Stimulated activated CD4-positive, alpha-beta T cell treated with anti-CD3 and anti-CD28 coated beads, Interleukin-2, amount 100 ng/mL, for 4 hours (primary cell): Measurements from ENCODE around the gene LSM2.

Experiments used
- DNase-seq: peaks from one replicate; pipeline ENCODE4 v3.0.0-alpha.2; 2020; ENCODE audit warnings: low read depth

LSM2 gene

GRCh38 chr6:31776989-31777666 is 29.6 kb downstream of the LSM2 start, which contains the start of gene VWA7:
Gene VWA7, minus strand, starts transcription at chr6:31777328. Its CDS starts 549 bp downstream, at chr6:31776779.
- DNase-seq: peak; percentile 76

- DNase-seq: no peak
Measured at GRCh38 chr6:31776485-31776988, 30.2 kb downstream of the LSM2 start.

DNA sequence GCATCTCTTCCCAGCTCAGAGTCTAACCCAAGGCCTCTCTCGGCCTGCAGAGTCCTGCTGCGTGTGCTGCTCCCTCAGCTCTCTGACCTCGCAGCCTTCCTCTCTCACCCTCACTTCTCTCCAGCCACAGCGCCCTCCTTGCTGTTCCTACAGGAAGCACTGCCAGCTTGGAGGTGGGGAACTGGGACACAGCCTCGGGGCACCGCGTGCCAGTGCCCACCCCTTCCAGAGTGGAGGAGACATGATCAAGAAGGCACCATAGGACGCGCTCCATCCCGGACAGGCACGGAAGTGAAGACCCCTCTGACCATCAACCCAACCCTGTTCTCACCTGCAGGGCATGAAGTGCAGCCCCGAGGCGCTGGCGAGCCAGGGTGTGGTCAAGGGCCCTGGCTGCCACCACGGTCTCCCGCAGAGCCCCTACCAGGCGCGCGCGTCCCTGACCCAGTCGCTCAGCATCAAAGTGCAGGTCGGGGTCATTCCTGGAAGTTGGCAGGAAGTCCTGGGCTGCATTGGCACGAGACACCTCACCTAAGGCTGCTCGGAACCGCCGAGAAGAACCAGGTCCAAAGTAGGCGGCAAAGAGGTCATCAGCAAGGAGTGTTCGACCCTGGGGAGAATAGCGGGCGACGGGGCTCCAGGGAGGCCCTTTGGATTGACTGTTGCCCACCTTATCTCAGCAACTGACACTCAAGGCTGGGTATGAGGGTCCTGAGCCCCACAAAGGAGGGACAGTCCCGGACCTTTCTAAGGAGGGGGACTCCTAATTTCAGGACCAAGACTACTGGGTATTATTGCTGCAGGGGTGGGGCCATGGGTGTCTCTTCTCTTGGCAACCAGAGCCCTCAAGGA is 30.9 kb downstream of the LSM2 start:
- DNase-seq: no peak

DNA sequence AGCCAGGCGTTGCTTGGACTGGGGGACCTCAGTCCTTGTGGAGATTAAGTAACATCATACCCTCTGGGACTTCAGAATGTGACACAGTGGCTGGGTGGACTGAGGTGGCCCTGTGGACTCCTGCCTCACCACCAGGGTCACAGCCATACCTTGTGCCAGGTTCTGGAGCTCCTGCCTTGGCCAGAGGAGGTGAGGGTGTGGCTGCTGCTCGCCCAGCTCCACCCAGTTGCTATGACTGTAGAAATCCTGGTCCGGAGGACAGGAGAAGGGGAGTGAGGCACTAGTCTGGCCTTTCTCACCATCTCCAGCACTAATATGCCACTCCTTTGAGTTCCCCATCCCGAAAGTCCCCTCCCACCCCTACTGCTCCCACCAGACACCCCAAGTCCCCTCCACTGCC is 31.6 kb downstream of the LSM2 start:
- no peak for DNase-seq

DNA sequence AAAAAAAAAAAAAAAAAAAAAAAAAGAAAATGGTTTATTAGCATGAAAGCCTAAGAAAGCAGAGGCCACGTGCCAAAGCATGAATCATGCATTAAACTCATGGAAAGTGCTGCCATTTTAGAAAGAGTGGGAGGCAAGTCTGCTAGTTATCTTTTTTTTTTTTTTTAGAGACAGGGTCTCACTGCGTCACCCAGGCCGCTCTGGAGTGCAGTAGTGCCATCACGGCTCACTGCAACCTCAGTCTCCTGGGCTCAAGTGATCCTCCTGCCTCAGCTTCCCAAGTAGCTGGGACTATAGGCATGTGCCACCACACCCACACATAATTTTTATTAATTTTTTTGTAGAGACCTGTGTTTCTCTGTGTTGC is 34.8 kb downstream of the LSM2 start:
- DNase-seq: peak; percentile 62

DNA sequence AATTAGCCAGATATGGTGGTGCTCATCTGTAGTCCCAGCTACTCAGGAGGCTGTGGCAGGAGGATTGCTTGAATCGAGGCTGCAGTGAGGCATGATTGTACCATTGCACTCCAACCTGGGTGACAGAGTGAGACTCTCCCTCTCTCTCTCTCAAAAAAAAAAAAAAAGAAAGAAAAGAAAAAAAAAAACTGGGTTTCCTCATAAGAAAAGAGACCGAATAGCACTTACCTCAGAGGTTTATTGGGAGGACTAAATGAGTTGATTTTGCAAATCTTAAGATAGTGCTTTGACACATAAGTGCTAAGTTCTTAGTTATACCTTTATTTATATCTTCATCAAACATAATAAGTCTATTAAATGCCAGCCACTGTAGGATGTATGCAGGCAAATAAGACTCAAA is 35.9 kb downstream of the LSM2 start:
- DNase-seq: no peak

DNA sequence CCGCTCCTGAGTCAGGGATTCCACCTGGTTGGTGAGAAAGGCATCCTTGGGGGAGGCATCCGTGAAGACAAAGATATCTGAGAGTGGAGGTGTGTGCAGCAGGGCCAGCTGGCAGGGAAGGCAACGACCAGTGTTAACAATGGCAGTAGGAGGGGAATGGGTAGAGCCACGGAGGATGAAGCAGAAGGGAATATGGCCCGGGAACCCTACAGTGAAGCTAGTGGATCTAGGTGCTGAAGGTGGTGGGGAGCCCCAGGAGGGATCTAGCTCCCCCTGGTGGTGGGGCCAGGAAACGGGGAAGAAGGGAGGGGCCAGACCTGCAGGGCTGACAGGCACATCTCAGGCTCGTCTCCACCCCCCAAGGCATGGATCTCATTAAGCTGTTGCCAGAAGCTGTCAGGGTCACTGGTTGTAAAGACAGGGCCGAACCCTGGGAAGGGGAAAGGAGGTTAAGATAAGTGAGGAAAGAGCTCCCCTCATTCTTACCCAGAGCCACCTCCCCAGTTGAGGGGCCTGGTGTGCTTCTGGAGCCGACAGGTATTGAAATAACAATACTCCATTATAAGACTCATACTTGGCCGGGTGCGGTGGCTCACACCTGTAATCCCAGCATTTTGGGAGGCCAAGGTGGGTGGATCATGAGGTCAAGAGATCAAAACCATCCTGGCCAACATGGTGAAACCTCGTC is 36.9 kb downstream of the LSM2 start:
- peak; percentile 72 for DNase-seq

- no peak for DNase-seq
Measured at GRCh38 chr6:31768363-31769257, 38.2 kb downstream of the LSM2 start.

DNA sequence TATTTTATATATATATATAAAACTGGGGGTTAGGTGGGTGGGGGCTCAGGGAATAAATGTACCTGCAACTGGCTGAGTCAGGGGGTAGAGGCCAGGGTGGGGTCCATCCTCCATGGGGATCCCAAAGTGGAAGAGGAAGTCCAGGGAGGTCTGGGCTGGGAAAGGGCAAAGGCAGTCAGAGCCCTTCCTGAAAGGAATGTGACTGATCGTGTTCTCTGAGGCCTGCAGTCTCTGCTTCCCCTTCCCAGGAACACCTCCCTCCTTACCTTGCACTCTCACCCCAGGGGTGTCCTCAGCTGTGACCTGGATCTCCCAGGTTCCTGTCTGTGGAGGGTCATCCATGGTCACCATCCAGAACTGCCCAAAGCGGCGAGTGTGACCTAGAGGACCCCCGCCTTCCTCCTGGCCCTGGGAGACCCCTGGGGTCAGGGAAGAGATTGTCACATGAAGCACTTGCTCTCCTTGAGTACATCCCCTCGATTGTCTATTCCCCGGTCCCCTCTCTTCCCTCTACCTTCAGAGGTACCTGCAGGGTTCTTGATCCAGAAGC is 39.6 kb downstream of the LSM2 start:
- no peak for DNase-seq

- DNase-seq: no peak
Measured at GRCh38 chr6:31765910-31766794, 40.6 kb downstream of the LSM2 start.

GRCh38 chr6:31765559-31765909 is 41.2 kb downstream of the LSM2 start:
- DNase-seq: no peak

DNA sequence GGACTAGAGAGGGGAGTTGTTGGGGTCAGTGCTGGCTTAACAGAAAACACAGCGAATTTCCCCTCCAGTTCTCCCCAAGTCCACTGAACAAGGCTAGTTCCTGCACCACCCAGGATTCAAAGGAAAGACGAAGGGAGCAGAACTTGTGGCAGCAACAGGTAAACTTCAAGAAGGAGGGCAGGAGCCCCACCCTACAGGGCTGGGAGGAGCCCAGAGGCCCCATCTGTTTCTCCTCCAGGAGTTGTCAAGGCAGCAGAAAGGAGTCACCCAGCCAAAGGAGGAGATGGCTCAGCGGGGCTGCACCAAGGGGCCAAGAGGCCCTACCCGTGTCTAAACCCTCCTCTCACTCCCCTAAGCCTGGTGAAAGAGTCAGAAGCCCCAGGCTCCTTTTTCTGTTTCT is 42.6 kb downstream of the LSM2 start:
- no peak for DNase-seq

DNA sequence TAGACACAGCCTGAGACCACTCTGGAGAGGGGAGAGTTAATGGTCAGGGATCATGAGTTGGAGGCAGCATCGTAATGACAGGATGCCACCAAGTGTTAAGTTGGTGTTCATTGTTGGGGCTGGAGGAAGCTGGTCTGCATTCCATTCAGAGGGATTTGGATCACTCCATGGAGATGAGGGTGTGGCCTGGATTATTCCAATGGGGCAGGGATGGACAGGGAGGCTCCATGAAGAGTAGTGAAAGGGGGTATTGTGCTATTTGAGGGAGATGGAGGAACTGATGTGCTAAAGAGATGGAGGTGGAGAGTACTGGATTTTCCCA is 43.2 kb downstream of the LSM2 start:
- DNase-seq: no peak

GRCh38 chr6:31762878-31763618 is 43.7 kb downstream of the LSM2 start:
- no peak for DNase-seq

- DNase-seq: no peak
Measured at GRCh38 chr6:31762356-31762755, 44.4 kb downstream of the LSM2 start, which contains the start of gene SAPCD1. Gene SAPCD1, plus strand, starts transcription at chr6:31762656. Its CDS starts 399 bp downstream, at chr6:31763055.

- DNase-seq: no peak
Measured at GRCh38 chr6:31761343-31761742, 45.4 kb downstream of the LSM2 start.

DNA sequence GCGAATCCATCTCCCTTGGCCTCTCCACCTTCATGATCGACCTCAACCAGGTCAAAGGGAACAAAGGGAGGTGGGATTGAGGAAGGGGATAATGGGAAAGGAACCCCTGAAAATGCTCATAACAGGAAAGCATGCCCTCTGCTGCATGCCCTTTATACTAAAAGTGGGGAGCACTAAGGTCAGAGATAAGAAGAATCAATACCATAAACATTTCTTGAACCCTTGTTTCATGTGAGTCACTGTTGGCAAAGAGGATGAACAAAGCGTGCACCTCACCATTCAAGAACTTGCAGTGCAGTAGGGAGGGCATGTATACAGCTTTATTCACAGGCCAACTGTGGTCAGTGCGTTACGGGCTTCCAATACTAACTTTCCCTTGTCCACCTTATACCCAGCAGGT is 46.0 kb downstream of the LSM2 start:
- no peak for DNase-seq

DNA sequence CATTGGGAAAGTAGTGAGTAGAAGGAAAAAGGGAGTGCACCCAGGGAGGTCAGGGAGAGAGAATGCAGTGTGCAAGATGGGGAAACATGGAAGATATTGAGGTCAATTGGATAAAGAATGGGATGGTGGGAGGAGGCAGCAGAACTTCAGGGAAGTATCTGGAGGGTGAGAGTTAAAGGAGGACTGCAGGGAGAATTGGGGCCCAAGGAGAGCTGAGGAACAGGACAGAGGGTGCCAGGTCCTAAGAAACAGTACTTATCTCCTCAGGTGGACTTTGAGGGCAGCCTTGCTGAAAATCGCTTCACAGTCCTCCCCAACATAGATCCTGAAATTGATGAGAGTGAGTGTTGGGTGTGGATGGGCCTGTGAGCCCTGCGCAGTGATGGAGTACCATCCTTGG is 48.5 kb downstream of the LSM2 start:
- DNase-seq: no peak

- DNase-seq: no peak
Measured at GRCh38 chr6:31752739-31753319, 53.9 kb downstream of the LSM2 start.
